ENCODE measurements around the gene ZNF597. TPM values are rescaled to one million over a fixed set of nuclear protein-coding genes. Genes with fewer than 3 reads are reported as not detected.

ZNF597 gene
- total RNA-seq, 1 experiment from 2014 or later: 3.2 TPM

DNA sequence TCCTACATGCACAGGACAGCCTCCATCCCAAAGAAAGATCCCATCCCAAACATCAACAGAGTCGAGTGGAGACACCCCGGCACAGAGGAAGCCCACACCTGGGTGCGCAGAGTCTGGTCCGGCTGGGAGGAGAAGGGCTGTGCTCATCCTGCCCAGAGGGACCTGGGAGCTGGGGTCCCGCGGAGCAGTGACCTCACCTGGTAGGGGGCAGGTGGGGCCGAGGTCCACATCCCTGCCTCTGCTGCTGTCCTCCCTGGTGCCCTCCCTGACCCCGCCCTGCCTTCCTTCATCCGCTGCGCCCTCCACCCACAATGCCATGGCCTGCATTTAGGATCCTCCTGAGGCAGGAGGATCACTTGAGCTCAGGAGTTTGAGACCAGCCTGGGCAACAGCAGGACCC is 49.1 kb upstream of the ZNF597 start:
- CTCF ChIA-PET: no interaction called here
- no peaks in the 10 kb centered on the region for H3K27me3 ChIP-seq (ENCODE audit: insufficient read depth, low read length)
- TF ChIP-seq CEBPB (IDR thresholded peaks at IDR 0.05; ENCODE audit: low read depth) (no peak), FOSL1 (IDR thresholded peaks at IDR 0.05; ENCODE audit: low read depth) (no peak)
- TF ChIP-seq, protein P1, sequence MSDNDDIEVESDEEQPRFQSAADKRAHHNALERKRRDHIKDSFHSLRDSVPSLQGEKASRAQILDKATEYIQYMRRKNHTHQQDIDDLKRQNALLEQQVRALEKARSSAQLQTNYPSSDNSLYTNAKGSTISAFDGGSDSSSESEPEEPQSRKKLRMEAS (IDR thresholded peaks at IDR 0.05): no peak
- no peak for DNase-seq (ENCODE audit: low read depth, low spot score)
- H2AFZ ChIP-seq (ENCODE audit: low read depth, low read length, poor library complexity, severe bottlenecking): no peak overlapping the region
- no peaks in the 10 kb centered on the region for H4K20me1 ChIP-seq (ENCODE audit: insufficient read depth)
- H3K4me2 ChIP-seq (ENCODE audit: low read length): no peak overlapping the region
- POLR2A ChIA-PET: interaction anchor here (0.7 kb wide), 1 partner anchor 24 kb away, joined by 3 read pairs; no protein-coding TSS in a partner anchor
- no peaks in the 10 kb centered on the region for H3K9me2 ChIP-seq (ENCODE audit: insufficient read depth)
- H3K36me3 ChIP-seq (ENCODE audit: control insufficient read depth in 1 of 2, insufficient read depth in 2 of 2, low read length in 2 of 2): no peaks in the 10 kb centered on the region
- no peaks in the 10 kb centered on the region for H3K4me1 ChIP-seq (ENCODE audit: control insufficient read depth in 1 of 2, insufficient read depth in 2 of 2, low read length in 2 of 2)
- H3K9me3 ChIP-seq (ENCODE audit: control insufficient read depth in 1 of 2, insufficient read depth in 1 of 2, low read depth in 1 of 2, low read length in 2 of 2): no peaks in the 10 kb centered on the region
- intact Hi-C loops (cut with micrococcal nuclease): no loop called here
- H3K79me2 ChIP-seq (ENCODE audit: insufficient read depth, low read length): no peaks in the 10 kb centered on the region
- BruUV-seq (replicated peaks): no TSS peak
- no peak overlapping the region for H3K27ac ChIP-seq (ENCODE audit: low read depth, low read length)
- RAD21 ChIA-PET (ENCODE audit: low non-redundant PET in 1 of 2, low total read pairs in 2 of 2, uncharacterized antibody in 2 of 2, unreplicated experiment in 2 of 2): no interaction called here
- no peak overlapping the region for H3K9ac ChIP-seq (ENCODE audit: low read length)
- H3K4me3 ChIP-seq (replicated peaks in 1 of 2; ENCODE audit: low read depth in 1 of 2, low read length in 2 of 2): no peak overlapping the region
- no peak for ATAC-seq

DNA sequence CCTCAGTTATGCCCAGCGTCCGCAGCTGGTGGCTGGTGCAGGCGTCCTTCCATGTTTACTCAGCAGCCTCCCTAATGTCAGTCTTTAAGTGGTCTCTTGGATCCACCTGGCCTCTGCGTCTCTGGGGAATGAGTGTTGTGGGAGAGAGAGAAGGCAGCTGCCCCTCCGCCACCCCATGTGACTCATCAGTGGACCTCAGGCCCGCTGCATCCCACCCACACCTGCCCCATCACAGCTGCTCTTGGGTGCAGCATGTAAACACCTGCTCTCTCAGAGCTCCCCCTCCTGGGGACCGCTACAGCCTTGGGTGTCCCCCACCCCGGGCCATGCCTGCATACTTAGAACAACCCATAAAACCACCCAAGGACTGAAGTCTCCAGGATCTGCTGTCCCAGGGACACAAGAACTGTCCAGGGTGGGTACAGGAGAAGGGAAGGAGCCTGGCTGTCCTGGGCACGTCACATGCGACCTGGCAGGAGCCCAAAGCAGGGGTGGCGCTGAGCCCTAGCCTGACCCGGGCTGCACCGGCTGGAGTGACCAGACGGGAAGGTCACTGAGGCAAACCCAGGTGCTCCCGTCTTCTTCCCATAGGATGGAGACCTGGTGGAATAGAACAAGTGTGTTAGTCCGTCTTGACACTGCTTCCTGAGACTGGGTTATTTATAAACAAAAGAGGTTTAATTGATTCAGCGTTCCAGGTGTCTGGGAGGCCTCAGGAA is 47.8 kb upstream of the ZNF597 start:
- Histone ChIP-seq H3K36me3 (ENCODE audit: control insufficient read depth in 1 of 2, insufficient read depth in 2 of 2, low read length in 2 of 2) (no peaks in the 10 kb centered on the region; a peak in 1 of 4 replicates), H2AFZ (ENCODE audit: low read depth, low read length, poor library complexity, severe bottlenecking) (no peak overlapping the region), H4K20me1 (ENCODE audit: insufficient read depth) (no peaks in the 10 kb centered on the region), H3K9me3 (ENCODE audit: control insufficient read depth in 1 of 2, insufficient read depth in 1 of 2, low read depth in 1 of 2, low read length in 2 of 2) (no peaks in the 10 kb centered on the region), H3K4me3 (replicated peaks in 1 of 2; ENCODE audit: low read depth in 1 of 2, low read length in 2 of 2) (no peak overlapping the region), H3K27me3 (ENCODE audit: insufficient read depth, low read length) (no peaks in the 10 kb centered on the region), H3K9ac (ENCODE audit: low read length) (no peak overlapping the region), H3K9me2 (ENCODE audit: insufficient read depth) (no peaks in the 10 kb centered on the region), H3K4me2 (ENCODE audit: low read length) (no peak overlapping the region), H3K4me1 (ENCODE audit: control insufficient read depth in 1 of 2, insufficient read depth in 2 of 2, low read length in 2 of 2) (no peaks in the 10 kb centered on the region), H3K27ac (ENCODE audit: low read depth, low read length) (no peak overlapping the region), H3K79me2 (ENCODE audit: insufficient read depth, low read length) (no peaks in the 10 kb centered on the region)
- DNase-seq (ENCODE audit: low read depth, low spot score) (no peak), ATAC-seq (0 out of 2 replicates have a peak, but pooled peaks have one; percentile 16)
- intact Hi-C loops (cut with micrococcal nuclease): no loop called here
- ChIA-PET RAD21 (ENCODE audit: low non-redundant PET in 1 of 2, low total read pairs in 2 of 2, uncharacterized antibody in 2 of 2, unreplicated experiment in 2 of 2) (no interaction called here), POLR2A (no interaction called here), CTCF (interaction anchor here (0.6 kb wide), 1 partner anchor 29 kb away, joined by 4 read pairs; no protein-coding TSS in a partner anchor)
- TF ChIP-seq RAD21 (IDR thresholded peaks at IDR 0.05; ENCODE audit: low read depth) (peak; percentile 38), CEBPB (IDR thresholded peaks at IDR 0.05; ENCODE audit: low read depth) (no peak)
- TF ChIP-seq, protein P2, sequence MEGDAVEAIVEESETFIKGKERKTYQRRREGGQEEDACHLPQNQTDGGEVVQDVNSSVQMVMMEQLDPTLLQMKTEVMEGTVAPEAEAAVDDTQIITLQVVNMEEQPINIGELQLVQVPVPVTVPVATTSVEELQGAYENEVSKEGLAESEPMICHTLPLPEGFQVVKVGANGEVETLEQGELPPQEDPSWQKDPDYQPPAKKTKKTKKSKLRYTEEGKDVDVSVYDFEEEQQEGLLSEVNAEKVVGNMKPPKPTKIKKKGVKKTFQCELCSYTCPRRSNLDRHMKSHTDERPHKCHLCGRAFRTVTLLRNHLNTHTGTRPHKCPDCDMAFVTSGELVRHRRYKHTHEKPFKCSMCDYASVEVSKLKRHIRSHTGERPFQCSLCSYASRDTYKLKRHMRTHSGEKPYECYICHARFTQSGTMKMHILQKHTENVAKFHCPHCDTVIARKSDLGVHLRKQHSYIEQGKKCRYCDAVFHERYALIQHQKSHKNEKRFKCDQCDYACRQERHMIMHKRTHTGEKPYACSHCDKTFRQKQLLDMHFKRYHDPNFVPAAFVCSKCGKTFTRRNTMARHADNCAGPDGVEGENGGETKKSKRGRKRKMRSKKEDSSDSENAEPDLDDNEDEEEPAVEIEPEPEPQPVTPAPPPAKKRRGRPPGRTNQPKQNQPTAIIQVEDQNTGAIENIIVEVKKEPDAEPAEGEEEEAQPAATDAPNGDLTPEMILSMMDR (IDR thresholded peaks at IDR 0.05 in 2 of 3, conservative IDR thresholded peaks at IDR 0.05 in 1 of 3; ENCODE audit: borderline replicate concordance in 1 of 3, insufficient read depth in 1 of 3, low read depth in 2 of 3, low read length in 2 of 3): 0 out of 6 replicates have a peak, but pooled peaks of 1 of the 3 experiments have one; percentile 8
- TF ChIP-seq, protein P3, sequence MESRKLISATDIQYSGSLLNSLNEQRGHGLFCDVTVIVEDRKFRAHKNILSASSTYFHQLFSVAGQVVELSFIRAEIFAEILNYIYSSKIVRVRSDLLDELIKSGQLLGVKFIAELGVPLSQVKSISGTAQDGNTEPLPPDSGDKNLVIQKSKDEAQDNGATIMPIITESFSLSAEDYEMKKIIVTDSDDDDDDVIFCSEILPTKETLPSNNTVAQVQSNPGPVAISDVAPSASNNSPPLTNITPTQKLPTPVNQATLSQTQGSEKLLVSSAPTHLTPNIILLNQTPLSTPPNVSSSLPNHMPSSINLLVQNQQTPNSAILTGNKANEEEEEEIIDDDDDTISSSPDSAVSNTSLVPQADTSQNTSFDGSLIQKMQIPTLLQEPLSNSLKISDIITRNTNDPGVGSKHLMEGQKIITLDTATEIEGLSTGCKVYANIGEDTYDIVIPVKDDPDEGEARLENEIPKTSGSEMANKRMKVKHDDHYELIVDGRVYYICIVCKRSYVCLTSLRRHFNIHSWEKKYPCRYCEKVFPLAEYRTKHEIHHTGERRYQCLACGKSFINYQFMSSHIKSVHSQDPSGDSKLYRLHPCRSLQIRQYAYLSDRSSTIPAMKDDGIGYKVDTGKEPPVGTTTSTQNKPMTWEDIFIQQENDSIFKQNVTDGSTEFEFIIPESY (IDR thresholded peaks at IDR 0.05; ENCODE audit: extremely low read depth, insufficient replicate concordance, low read length): no peak
- no TSS peak for BruUV-seq (replicated peaks)
